HG02973 (cell line): ENCODE data around the gene MAP2K6.

Experiments used
- ATAC-seq: cut with Tn5 transposase; IDR thresholded peaks from one replicate; pipeline ENCODE4 v1.9.1; 2021; ENCODE audit warnings: moderate library complexity; ENCODE audit not compliant: unreplicated experiment

The MAP2K6 gene

DNA sequence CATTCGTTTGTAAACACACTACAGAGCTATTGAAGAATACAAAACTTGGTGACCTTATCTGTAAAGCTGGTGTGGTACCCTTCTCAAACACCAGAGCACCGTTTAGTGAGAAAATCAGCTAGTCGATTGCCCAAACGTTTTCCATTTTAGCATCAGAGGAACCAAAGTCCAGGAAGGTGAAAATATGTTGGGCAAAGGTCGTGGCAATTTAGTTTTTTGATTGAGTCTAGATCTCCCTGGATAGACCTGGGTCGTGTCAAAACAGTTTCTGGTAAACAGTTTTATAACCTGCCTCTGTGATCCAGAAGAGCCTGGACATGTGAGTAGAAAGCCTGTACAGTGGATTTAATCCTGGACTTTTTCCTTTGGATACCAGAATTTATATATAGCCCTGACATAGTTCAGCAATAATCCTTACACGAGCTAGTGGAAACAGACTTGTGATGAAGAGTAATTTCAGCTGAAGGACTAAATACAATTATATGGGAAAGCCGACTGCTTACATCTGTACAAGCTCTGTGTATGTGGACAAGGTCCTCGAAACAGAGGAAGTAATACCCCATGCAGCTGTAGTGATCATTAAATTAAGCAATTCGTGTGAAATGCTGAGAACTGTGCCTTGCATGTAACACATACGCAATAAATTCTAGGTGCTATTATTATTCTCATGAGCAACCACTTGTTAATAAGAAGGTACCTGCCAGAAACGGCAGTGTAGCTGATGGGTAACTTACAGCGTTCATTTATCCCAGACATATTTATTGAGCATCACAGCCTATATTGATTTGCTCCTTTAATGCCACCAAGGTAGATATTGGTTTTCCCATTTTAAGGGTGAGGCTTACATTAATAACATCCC is 72.5 kb downstream of the MAP2K6 start:
- no peak for ATAC-seq

DNA sequence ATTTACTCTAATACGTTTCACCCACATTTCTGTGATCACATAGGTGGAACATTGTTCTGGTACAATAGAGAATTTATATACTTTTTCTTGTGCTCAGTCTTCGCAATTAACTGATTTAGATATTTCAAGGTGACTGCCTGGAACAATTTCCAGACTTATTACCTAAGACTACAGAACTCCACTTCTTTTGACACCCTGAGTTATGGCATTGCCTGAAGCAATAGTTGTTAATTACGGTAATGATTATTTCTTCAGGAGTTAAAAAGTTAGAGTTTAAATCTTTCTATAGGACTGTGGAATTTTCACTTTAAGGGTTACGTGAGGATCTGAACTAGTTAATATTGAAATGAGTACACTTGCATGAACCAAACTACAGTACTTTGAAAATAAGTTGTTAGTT is 74.8 kb downstream of the MAP2K6 start:
- no peak for ATAC-seq

DNA sequence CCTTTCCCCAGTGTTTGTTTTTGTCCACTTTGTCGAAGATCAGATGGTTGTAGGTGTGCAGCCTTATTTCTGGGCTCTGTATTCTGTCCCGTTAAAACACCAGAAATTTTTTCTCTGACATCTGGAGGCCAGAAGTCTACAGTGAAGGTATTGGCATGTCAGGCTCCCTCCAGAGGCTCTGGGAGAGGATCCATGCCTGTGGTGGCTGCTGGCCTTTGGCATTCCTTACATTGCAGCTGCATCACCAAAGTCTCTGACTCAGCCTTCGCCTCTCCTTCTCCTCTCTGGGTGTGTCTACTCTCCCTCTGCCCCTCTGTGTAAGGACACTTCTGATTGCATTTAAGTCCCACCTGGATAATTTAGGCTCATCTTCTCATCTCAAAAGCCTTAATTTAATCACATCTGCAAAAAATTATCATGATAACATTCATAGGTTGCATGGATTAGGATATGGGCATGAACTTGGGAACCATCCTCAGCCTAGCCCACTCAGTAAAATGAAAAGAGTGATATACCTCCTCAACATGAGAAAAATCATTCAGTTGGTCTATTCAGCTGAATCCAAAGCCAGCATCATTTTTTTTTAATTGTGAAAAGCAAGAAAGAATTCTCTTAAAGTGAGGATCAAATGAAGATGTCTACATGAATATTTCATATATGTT is 78.0 kb downstream of the MAP2K6 start:
- ATAC-seq: no peak

DNA sequence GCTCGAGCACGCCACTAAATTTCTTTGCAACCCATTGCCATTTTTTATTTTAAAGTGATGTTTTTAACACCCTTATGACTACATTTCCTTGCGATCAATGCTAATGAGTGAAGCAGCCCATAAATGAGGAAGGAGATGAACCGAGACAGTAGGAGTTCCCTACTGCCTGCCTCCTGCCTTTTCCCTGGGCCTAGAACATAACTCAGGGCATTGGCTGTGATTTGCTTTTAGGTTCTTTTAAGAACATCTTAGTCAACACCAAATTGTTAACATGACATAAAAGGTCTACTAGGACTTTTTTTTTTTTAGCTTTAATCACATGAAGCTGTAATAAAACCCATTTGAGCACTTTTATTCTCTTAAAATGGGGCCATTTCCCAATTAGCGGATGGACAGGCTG is 81.3 kb downstream of the MAP2K6 start:
- ATAC-seq: no peak

DNA sequence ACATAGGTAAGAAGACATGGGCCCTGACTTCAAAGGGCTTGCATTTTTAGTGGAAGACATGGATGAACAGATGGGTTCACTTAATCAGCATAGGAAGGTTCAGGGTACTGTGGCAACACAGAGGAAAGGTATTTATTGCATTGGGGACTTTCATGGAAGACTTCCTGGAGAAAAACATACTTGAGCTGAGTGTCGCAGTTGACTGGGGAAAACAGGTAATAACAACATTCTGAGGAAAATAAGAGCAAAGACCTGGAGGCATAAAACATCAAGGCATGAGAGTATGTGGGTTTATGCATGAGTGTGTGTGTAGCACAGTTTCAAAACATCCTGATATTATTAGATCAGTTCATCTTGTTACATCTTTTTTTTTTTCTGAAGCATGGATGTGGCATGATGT is 82.7 kb downstream of the MAP2K6 start:
- ATAC-seq: no peak

DNA sequence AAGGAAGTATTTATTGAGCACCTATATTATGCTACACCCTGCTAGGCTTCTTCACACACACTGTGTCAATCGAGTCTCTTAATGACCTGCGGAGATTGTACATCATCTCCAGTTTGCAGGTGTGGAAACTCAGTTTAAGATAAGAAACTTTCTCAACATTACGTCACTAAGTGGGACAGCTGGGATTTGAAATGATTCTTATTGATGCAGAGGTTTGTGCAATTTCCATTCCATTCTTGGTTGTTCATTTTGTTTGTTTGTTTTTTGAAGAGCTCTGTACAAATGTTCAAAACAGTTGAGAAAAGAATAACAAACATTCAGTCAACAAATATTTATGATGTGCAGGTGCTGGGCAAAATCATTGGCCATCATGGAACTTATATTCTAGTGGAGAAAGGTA is 84.8 kb downstream of the MAP2K6 start:
- ATAC-seq: no peak

DNA sequence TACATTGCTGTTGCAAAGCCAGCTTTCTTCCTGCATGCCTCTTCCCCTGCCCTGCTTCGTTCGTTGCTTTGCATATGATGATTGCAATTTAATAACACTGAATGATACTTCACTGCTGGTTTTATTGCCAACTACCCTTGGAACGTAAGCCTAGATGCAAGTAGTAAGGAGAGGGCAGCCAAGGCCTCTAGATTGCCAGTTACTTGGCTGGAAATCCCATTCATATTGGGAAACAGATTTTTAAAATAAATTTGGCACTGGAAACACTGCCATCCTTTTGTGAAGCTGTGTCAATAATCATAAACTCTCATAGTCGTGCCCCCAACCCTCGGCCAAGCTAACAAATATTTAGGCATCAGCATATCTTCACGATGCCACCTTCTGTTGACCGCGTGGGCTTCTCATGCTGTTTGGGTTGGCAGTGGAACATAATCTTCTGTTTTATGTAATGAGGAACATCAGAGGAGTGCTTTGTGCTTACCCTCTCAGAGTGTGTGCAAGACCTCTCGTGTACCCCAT is 86.5 kb downstream of the MAP2K6 start:
- no peak for ATAC-seq

DNA sequence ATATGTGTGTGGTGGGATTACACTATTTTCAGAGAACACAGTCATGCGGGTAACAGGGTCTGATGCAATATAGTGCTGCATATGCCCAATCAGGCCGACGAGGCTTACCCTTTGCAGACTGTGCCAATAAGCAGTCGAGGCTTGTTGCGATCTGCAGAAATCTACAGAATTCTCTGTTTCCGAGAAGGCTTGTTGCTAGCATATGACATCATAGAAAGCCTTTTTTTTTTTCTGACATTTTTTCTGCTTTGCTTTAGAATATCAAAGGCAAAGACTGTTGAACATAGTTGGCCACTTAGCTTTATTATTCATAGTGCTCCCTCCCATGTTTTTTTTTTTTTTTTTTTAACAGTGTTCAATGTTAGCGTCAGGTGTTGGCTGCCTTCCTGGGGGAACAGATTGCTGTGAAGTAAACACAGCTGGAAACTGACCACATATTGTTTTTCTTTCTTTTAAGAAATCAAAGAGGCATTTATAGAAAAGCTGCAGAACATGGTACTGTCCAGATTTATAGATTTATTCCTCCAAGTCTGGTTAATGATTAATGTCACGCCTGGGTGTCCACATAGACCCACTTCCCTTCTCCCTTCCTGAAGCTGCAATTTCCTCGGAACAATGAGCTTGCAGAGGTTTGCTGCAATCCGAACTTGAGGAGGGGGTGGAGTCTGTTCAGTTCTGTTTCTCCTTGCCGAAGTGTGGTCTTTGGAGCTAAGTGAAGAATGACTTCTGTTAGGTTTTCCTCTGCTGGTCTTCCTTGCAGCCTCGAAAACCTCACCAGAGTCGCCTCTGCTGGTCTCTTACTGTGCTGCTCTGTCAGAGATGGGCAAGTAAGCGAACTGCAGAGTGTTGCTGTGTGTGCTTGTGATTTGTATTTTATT is 87.3 kb downstream of the MAP2K6 start:
- ATAC-seq: no peak

DNA sequence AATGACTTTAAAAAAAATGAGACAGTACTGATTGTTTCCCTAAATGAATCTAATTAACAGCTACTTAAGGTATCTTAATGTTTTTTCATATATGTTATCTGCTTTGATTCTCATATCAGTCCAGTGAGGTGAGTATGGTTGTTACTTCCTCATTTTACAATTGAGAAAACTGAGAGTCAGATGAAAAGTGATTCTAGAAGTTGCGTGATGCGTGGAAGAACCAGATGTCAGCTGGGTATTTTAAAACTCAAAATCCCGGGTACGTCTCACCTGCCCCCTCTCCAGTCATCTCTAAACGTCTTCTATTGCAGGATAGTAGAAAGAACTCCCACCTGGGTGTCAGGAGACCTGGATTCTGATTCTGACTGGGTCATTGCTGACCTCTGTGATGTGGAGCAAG is 89.2 kb downstream of the MAP2K6 start:
- peak; percentile 87 for ATAC-seq

DNA sequence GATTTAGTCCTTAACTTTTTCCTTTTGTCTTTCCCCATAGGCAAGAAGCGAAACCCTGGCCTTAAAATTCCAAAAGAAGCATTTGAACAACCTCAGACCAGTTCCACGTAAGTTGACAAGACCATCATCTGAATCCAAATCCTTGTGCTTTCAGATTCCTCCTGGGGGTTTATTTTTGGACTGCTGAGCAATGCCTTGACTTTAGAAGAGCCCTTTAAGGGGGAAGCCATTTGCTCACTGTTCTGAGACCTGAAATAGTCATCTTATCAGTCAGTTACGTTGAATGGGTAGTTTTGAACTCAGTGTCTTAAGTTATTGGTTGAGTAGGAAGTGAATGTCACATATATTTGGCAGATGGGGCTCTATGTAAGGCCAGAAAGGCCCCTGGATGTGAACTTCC is 91.2 kb downstream of the MAP2K6 start:
- no peak for ATAC-seq

DNA sequence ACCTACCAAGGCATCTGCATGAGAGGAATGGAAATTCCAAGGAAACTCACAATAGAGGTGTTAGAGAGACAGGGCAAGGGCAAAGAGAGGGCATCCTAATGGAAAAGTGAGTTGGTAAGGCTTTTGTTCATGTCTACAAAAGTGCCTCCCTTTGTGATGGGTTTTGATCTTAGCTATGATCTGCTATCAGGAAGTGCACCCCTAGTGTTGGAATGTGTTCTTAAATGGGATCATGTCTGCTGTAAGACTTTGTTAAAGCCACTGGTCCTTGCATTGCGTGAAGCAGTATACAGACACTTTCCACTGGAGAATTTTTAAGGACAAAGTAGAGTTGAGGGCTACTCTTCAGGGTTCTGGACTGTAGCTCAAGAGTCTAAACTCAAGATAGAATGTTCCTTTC is 92.0 kb downstream of the MAP2K6 start:
- ATAC-seq: no peak

DNA sequence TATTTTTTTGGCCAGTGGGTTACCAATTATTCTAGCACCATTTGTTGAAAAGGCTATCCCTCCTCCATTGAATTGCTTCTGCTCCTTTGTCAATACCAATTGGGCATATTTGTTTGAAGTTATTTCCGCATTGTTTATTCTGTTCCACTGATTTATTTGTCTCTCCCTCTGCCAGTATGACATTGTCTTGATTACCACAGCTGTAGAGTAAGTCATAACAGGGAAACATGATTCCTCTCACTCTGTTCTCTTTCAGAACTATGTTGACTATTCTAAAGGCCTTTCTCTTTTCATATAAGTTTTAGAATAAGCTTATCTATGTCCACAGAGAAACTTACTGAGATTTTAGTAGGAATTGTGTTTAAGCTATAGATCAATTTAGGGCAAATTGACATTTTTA is 94.3 kb downstream of the MAP2K6 start:
- ATAC-seq: no peak

DNA sequence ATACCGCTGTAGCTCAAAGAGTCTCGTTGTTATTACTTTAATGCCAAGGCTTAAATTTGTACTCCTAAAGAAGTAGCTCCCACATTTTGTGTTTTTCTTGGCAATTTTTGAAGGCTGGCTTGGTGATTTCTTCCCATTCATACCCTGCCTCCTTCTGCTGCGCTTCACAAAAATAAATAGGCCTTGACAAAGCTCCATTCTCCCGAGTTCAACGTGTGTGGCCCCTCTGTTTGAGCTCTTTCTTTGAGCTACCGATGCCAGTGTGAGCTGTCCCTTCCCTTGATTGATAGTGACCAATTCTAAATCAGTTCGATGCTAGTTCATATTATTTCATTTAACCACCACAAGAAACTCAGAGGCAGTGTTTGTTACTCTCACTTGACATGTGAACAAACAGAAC is 96.8 kb downstream of the MAP2K6 start:
- ATAC-seq: no peak

DNA sequence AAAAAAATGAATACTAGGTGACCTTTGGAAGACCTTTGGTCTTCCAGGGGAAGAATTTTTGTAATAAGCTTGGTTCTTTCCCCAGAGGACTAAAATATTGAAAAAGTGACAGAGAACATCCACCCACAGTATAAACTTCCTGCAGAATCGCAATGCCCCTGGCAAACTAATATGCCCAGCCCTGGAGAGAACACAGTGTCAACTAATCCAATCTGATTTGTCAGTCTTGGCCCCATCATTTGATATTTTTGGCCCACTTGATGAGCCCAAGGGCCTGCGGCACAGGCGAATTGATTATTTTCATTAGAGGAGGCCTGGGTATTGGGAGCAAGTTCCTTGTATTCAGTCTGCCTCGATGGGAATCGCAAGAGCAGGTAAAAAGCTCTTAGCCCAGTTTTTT is 98.4 kb downstream of the MAP2K6 start:
- no peak for ATAC-seq

DNA sequence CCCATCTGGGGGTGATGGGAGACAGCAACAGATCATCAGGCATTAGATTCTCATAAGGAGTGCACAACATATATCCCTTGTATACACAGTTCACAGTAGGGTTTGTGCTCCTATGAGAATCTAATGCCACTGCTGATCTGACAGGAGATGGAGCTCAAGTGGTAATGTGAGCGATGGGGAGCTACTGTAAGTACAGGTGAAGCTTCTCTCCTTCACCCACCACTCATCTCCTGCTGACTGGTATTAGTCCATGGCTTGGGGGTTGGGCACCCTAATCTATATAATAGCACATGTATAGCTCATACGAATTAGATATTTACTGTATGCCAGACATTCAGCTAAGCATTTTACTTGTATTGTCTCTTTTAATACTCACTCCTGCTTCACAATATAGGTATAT is 101.7 kb downstream of the MAP2K6 start:
- ATAC-seq: no peak

DNA sequence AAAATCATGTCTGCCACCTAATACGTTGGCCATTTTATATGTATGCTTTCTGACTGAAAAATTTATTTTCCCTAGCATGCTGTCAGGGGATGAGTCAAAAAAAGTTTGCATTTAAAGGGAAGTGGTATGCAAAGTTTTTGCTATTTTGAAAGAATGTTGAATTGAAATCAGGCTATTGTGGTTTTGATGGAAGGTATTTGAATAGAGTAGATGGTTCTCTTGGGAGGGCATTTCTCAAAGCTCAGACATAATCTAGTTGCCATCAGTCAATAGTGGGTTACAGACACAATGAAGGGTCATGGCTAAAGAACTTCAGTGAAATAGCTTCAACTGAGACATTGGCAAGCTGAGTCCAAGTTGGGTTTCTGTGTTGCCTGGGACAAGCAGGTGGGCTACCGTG is 102.4 kb downstream of the MAP2K6 start:
- peak; percentile 92 for ATAC-seq

DNA sequence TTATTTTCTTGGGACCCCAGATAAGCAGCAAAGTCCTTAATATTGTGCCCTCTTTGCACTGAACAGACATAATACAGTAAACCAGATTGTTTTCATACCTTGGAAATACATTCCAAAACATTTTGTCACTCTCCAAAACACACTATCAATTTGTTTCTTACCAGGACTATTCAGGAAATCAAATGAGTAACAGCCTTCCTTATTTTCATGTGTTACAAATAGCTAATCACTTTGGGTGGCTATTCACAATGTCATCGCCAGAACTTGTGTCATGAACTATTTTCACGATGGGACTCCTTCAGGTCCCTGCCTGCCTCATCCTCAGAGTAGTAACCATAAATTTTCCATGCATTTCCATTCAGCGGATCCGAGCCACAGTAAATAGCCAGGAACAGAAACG is 104.5 kb downstream of the MAP2K6 start:
- no peak for ATAC-seq

DNA sequence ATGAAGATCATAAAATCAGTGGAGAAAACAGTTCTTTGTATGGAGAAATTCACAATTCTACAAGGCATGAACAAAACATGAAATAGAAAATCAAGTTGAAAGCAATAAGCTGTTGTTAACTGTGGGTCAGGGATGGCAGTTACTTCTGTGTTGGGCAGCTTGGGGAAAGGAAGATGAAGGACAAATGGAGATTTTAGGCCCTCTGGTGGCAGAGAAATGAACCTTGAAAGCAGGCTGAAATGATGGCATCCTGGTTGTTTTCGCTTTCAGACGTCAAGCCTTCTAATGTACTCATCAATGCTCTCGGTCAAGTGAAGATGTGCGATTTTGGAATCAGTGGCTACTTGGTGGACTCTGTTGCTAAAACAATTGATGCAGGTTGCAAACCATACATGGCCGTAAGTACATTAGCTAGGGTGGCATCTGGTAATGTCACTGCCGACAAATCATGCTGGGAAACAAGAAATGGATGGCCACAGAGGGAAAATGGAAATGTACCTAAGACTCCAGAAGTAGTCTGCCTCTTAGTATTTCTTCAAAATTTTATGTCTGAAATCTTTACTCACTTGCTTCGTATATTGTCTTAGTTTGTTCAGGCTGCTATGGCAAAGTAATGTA is 108.9 kb downstream of the MAP2K6 start:
- peak; percentile 54 for ATAC-seq

DNA sequence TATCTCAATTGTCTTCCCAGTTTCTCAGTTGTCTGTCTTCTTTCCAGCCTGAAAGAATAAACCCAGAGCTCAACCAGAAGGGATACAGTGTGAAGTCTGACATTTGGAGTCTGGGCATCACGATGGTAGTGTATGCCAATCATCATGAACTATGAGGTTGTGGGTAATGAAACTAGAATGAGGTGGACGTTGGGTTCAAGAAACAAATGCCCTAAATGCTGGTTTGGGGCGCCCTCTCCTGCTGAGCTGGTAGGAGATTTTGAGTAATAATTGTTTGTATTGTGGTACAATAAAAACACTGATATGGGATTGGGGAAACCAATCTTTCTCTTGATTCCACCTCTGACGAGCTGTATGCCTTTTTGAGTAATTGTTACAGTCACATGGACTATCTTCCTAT is 110.4 kb downstream of the MAP2K6 start:
- ATAC-seq: no peak

DNA sequence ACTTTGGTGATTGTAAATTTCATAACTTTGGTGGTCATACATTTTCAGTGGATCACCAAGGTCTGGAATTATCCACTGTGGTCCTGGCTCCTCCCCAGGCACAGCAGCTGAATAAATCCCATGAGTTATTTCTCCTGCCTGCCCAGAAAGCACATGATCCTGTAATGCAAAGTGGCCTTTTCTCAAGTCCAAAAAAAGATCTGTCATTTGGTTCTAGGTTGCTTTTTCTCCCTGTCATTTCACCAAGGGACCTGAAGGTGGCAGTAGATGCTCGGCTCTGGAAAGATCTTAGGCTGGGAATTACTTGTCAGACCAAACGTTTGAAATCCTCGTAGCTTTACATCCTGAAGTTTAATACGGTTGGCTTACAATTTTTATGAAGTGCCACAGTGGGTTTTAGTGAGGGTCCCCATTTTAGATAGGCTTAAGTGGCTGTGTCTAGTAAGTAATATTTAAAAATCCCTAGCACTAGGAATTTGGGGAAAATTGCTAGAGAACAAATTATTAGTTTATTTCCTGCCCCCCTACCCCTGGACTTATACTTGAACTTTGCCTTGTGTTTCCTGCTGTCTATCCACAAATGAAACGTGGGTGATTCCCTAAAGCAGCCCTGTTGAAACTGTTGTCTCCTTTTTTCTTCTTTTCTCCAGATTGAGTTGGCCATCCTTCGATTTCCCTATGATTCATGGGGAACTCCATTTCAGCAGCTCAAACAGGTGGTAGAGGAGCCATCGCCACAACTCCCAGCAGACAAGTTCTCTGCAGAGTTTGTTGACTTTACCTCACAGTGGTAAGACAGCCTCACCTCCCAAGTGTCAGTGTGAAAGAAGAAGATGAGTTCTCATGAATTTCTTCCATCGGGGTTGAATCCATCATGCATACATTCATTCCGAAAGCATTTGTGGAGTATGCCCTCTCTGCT is 111.7 kb downstream of the MAP2K6 start:
- no peak for ATAC-seq
